Glutamatergic neuron (in vitro differentiated cells): ENCODE results near the gene ADRA2B. TPM values are rescaled to one million over a fixed set of nuclear protein-coding genes. Genes with fewer than 3 reads are reported as not detected.

ENCODE experiments used
- DNase-seq: peaks from one replicate; pipeline ENCODE4 v3.0.0; 2022
- H3K27ac Mint-ChIP-seq: one replicate; pipeline ENCODE4 v1.8.0; 2020; ENCODE audit warnings: mild to moderate bottlenecking, mixed read lengths, inconsistent platforms; ENCODE audit not compliant: unreplicated experiment
- H3K27me3 Mint-ChIP-seq: one replicate; pipeline ENCODE4 v1.8.0; 2020; ENCODE audit warnings: mild to moderate bottlenecking, moderate library complexity, mixed read lengths, inconsistent platforms; ENCODE audit not compliant: unreplicated experiment
- H3K36me3 Mint-ChIP-seq: one replicate; pipeline ENCODE4 v1.8.0; 2020; ENCODE audit warnings: mild to moderate bottlenecking, mixed read lengths, inconsistent platforms; ENCODE audit not compliant: unreplicated experiment
- H3K4me1 Mint-ChIP-seq: one replicate; pipeline ENCODE4 v1.8.0; 2020; ENCODE audit warnings: mild to moderate bottlenecking, low read depth, mixed read lengths, inconsistent platforms; ENCODE audit not compliant: unreplicated experiment
- H3K4me3 Mint-ChIP-seq: one replicate; pipeline ENCODE4 v1.8.0; 2020; ENCODE audit warnings: mild to moderate bottlenecking, mixed read lengths, inconsistent platforms; ENCODE audit not compliant: unreplicated experiment
- H3K9me3 Mint-ChIP-seq: one replicate; pipeline ENCODE4 v1.8.0; 2020; ENCODE audit warnings: mild to moderate bottlenecking, moderate library complexity, mixed read lengths, inconsistent platforms; ENCODE audit not compliant: unreplicated experiment
- total RNA-seq: library from RNA; stranded (reverse); fragmentation: NEBNext Ultra II Directional; extraction: Animal tissue kit (Norgen Biotek cat#: 25700); gene quantifications from one replicate; pipeline ENCODE4 v1.2.1, GENCODE V29; 2021; ENCODE audit not compliant: unreplicated experiment
- TF ChIP-seq, protein P1 (sequence below): fragments of 200-600 bp; sonication (generic); IDR thresholded peaks from one replicate; pipeline ENCODE4 v1.5.0; 2021; ENCODE audit not compliant: partially characterized antibody, unreplicated experiment

Gene ADRA2B
- total RNA-seq, 1 donor from 2014 or later = 0.91 TPM

- DNase-seq = no peak
- Mint-ChIP-seq H3K36me3 (no peaks in the 10 kb centered on the region), H3K27me3 (peaks cover 9% of the 10 kb centered on the region), H3K9me3 (peaks cover 6% of the 10 kb centered on the region), H3K4me3 (no peak overlapping the region), H3K4me1 (peaks cover 16% of the 10 kb centered on the region), H3K27ac (no peak overlapping the region)
- TF ChIP-seq, protein P1, sequence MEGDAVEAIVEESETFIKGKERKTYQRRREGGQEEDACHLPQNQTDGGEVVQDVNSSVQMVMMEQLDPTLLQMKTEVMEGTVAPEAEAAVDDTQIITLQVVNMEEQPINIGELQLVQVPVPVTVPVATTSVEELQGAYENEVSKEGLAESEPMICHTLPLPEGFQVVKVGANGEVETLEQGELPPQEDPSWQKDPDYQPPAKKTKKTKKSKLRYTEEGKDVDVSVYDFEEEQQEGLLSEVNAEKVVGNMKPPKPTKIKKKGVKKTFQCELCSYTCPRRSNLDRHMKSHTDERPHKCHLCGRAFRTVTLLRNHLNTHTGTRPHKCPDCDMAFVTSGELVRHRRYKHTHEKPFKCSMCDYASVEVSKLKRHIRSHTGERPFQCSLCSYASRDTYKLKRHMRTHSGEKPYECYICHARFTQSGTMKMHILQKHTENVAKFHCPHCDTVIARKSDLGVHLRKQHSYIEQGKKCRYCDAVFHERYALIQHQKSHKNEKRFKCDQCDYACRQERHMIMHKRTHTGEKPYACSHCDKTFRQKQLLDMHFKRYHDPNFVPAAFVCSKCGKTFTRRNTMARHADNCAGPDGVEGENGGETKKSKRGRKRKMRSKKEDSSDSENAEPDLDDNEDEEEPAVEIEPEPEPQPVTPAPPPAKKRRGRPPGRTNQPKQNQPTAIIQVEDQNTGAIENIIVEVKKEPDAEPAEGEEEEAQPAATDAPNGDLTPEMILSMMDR = no peak
Measured at GRCh38 chr2:96146881-96147592, 30.7 kb upstream of the ADRA2B start.

GRCh38 chr2:96146153-96146880 lies 29.9 kb upstream of the ADRA2B start:
- Mint-ChIP-seq H3K27ac (no peak overlapping the region), H3K9me3 (peaks cover 3% of the 10 kb centered on the region)
- DNase-seq = no peak

DNA sequence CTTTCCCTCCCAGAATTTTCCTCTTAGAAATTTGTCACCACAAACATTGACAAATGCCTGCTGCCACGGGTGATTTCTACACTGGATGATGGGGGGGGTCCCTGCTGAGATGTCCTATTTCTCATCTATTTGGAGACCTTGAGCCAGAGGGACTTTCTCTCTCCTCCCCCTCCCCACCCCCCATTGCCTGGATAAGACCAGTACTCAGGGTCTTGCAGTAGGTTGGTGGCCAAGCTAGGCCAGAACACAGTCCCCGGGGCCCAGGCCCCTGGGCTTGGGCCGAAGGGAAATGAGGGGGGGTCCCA lies 29.4 kb upstream of the ADRA2B start:
- Mint-ChIP-seq H3K4me3 (peak overlapping the region; percentile 63), H3K27ac (no peak overlapping the region), H3K4me1 (peaks cover 11% of the 10 kb centered on the region), H3K27me3 (peaks cover 9% of the 10 kb centered on the region), H3K9me3 (peaks cover 2% of the 10 kb centered on the region), H3K36me3 (no peaks in the 10 kb centered on the region)
- TF ChIP-seq, protein P1 = no peak
- no peak for DNase-seq

More at GRCh38 chr2:96146153-96146880, 29.9 kb upstream of the ADRA2B start:
- Mint-ChIP-seq H3K4me1 (peaks cover 12% of the 10 kb centered on the region), H3K27me3 (peaks cover 9% of the 10 kb centered on the region), H3K4me3 (no peak overlapping the region), H3K36me3 (no peaks in the 10 kb centered on the region)
- TF ChIP-seq, protein P1 = no peak

GRCh38 chr2:96145036-96145847 lies 28.9 kb upstream of the ADRA2B start, which contains the start of gene DUSP2:
DUSP2 (minus strand) TSS chr2:96145440; CDS start chr2:96145354, 86 bp downstream.
- Mint-ChIP-seq H3K36me3 (no peaks in the 10 kb centered on the region), H3K4me1 (peaks cover 11% of the 10 kb centered on the region), H3K9me3 (peaks cover 2% of the 10 kb centered on the region), H3K27me3 (peaks cover 9% of the 10 kb centered on the region), H3K4me3 (peak within 1 kb of the TSS; percentile 72), H3K27ac (no peak within 1 kb of the TSS)
- peak; percentile 53 for DNase-seq
- TF ChIP-seq, protein P1 = no peak
